OCI-M1 (cell line): Measurements from ENCODE around the gene BICRAL.
A peak's percentile ranks its signal among the peaks of the same experiment; 100 is the strongest.

Experiments used
- DNase-seq: peaks from one replicate; lab custom pipeline; 2025; lab: John Stamatoyannopoulos, UW

BICRAL gene

GRCh38 chr6:42896178-42896719 is 114.4 kb downstream of the BICRAL start:
- DNase-seq, result no peak

- peak; percentile 96 for DNase-seq
Observed at GRCh38 chr6:42898891-42899361, 117.1 kb downstream of the BICRAL start.

- no peak for DNase-seq
Observed at GRCh38 chr6:42899871-42900270, 118.0 kb downstream of the BICRAL start.

GRCh38 chr6:42901538-42901957 is 119.7 kb downstream of the BICRAL start:
- peak; percentile 97 for DNase-seq

- peak; percentile 80 for DNase-seq
Observed at GRCh38 chr6:42902429-42903263, 120.8 kb downstream of the BICRAL start.

- DNase-seq, result no peak
Observed at GRCh38 chr6:42904467-42904866, 122.6 kb downstream of the BICRAL start.

GRCh38 chr6:42907336-42907735 is 125.5 kb downstream of the BICRAL start:
- DNase-seq, result no peak

- no peak for DNase-seq
Observed at GRCh38 chr6:42909835-42910234, 128.0 kb downstream of the BICRAL start.

GRCh38 chr6:42911171-42912021 is 129.5 kb downstream of the BICRAL start:
- no peak for DNase-seq

GRCh38 chr6:42914546-42914945 is 132.7 kb downstream of the BICRAL start:
- DNase-seq, result no peak

GRCh38 chr6:42915732-42916131 is 133.9 kb downstream of the BICRAL start, which contains the start of gene PTCRA:
TSS of gene PTCRA (plus strand) at chr6:42916053. CDS start at chr6:42916070, 17 bp downstream.
- no peak for DNase-seq

GRCh38 chr6:42916288-42916687 is 134.4 kb downstream of the BICRAL start:
- no peak for DNase-seq
